DMS53 treated with DMSO at 0.1 percent for 48 hours (cell line): Measurements from ENCODE around the gene CNTN3.

Source experiments
- DNase-seq: peaks from one replicate; lab custom pipeline; 2025; ENCODE audit not compliant: unreplicated experiment; lab: John Stamatoyannopoulos, UW

Gene CNTN3

GRCh38 chr3:74614107-74614967 is at the start of gene CNTN3:
CNTN3 (minus strand) TSS chr3:74614659; CDS start chr3:74521112, 93,547 bp downstream.
- DNase-seq, result no peak

- no peak for DNase-seq
Observed at GRCh38 chr3:74663178-74663577, 48.7 kb upstream of the CNTN3 start.

GRCh38 chr3:74661672-74662071 is 47.2 kb upstream of the CNTN3 start:
- DNase-seq, result no peak

- DNase-seq, result no peak
Observed at GRCh38 chr3:74651885-74652284, 37.4 kb upstream of the CNTN3 start.

GRCh38 chr3:74651292-74651691 is 36.8 kb upstream of the CNTN3 start:
- no peak for DNase-seq

GRCh38 chr3:74648107-74648506 is 33.6 kb upstream of the CNTN3 start:
- no peak for DNase-seq

GRCh38 chr3:74646094-74646493 is 31.6 kb upstream of the CNTN3 start:
- no peak for DNase-seq

- DNase-seq, result no peak
Observed at GRCh38 chr3:74643636-74644035, 29.2 kb upstream of the CNTN3 start.

- no peak for DNase-seq
Observed at GRCh38 chr3:74642876-74643275, 28.4 kb upstream of the CNTN3 start.

- no peak for DNase-seq
Observed at GRCh38 chr3:74640211-74640610, 25.8 kb upstream of the CNTN3 start.

GRCh38 chr3:74639681-74640080 is 25.2 kb upstream of the CNTN3 start:
- DNase-seq, result no peak

GRCh38 chr3:74636981-74637380 is 22.5 kb upstream of the CNTN3 start:
- no peak for DNase-seq

- DNase-seq, result no peak
Observed at GRCh38 chr3:74633021-74633420, 18.6 kb upstream of the CNTN3 start.

- no peak for DNase-seq
Observed at GRCh38 chr3:74631351-74632140, 17.1 kb upstream of the CNTN3 start.

- DNase-seq, result no peak
Observed at GRCh38 chr3:74630602-74631001, 16.1 kb upstream of the CNTN3 start.

- DNase-seq, result no peak
Observed at GRCh38 chr3:74626011-74626410, 11.6 kb upstream of the CNTN3 start.

- no peak for DNase-seq
Observed at GRCh38 chr3:74624301-74624700, 9.8 kb upstream of the CNTN3 start.

- DNase-seq, result no peak
Observed at GRCh38 chr3:74623261-74623836, 8.9 kb upstream of the CNTN3 start.

GRCh38 chr3:74621581-74621980 is 7.1 kb upstream of the CNTN3 start:
- no peak for DNase-seq

- DNase-seq, result no peak
Observed at GRCh38 chr3:74617776-74618175, 3.3 kb upstream of the CNTN3 start.

GRCh38 chr3:74613521-74614106 is 845 bp downstream of the CNTN3 start:
- DNase-seq, result no peak
